ENCODE results near the gene TTLL11.

DNA sequence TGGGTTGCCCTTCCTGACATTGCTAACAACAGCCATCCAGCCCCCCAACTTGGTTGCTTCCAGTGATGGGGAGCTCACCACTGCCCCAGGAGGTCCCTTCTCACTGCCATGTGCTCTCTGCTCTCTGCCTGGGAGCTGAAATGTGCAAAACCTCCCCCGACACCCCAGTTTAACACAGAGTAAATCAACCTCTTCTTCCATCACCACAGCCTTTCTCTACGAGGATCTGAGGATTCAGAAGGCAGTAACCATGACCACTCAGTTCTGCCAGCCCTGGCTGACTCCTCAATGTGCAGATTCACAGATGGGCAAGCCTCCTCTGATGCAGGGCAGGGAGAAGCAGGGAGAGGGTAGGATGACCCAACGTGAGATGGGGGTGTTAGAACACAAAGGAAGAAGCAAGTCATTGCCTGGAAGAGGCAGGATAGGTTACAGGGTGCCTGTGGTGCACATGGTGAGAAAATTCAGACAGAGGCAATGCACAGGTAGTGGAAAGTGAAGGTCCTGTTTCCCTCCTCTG, 256.7 kb downstream of the TTLL11 start:
- TF ChIP-seq CTCF (IDR thresholded peaks at IDR 0.05) (no peak), POLR2A (IDR thresholded peaks at IDR 0.05) (no peak)

Measured in Peyer's patch (tissue), 4 donors.